HG02870 (cell line): ENCODE measurements around the gene MINDY4.
A peak's percentile ranks its signal among the peaks of the same experiment; 100 is the strongest.

Experiments used
- ATAC-seq: cut with Tn5 transposase; IDR thresholded peaks from one replicate; pipeline ENCODE4 v1.9.1; 2021; ENCODE audit warnings: mild to moderate bottlenecking, moderate library complexity; ENCODE audit not compliant: unreplicated experiment

MINDY4 gene

GRCh38 chr7:30926313-30926712 lies 155.1 kb downstream of the MINDY4 start:
- no peak for ATAC-seq

GRCh38 chr7:30927040-30927439 lies 155.8 kb downstream of the MINDY4 start:
- no peak for ATAC-seq

- no peak for ATAC-seq
Observed at GRCh38 chr7:30927559-30927958, 156.3 kb downstream of the MINDY4 start.

GRCh38 chr7:30928254-30928872 lies 157.1 kb downstream of the MINDY4 start:
- ATAC-seq: no peak

GRCh38 chr7:30929686-30930085 lies 158.5 kb downstream of the MINDY4 start:
- ATAC-seq: no peak

- no peak for ATAC-seq
Observed at GRCh38 chr7:30930621-30931020, 159.4 kb downstream of the MINDY4 start.

- no peak for ATAC-seq
Observed at GRCh38 chr7:30931161-30931928, 160.1 kb downstream of the MINDY4 start.

GRCh38 chr7:30931929-30932540 lies 160.8 kb downstream of the MINDY4 start:
- ATAC-seq: no peak

- no peak for ATAC-seq
Observed at GRCh38 chr7:30932562-30932961, 161.3 kb downstream of the MINDY4 start.

GRCh38 chr7:30933124-30933974 lies 162.1 kb downstream of the MINDY4 start:
- ATAC-seq: no peak

- ATAC-seq: no peak
Observed at GRCh38 chr7:30934225-30934624, 163.0 kb downstream of the MINDY4 start.

- ATAC-seq: no peak
Observed at GRCh38 chr7:30934732-30935568, 163.7 kb downstream of the MINDY4 start.

GRCh38 chr7:30935569-30935877 lies 164.3 kb downstream of the MINDY4 start:
- no peak for ATAC-seq

- ATAC-seq: no peak
Observed at GRCh38 chr7:30936650-30937245, 165.5 kb downstream of the MINDY4 start.

- ATAC-seq: no peak
Observed at GRCh38 chr7:30937416-30937815, 166.2 kb downstream of the MINDY4 start.

GRCh38 chr7:30938435-30939316 lies 167.5 kb downstream of the MINDY4 start:
- ATAC-seq: peak; percentile 88

- ATAC-seq: no peak
Observed at GRCh38 chr7:30941582-30942323, 170.5 kb downstream of the MINDY4 start.
